Ramos (cell line): ENCODE measurements around the gene SERPINA1.
"Not testable (repeated sequence)": the region's sequence is repeated elsewhere in the genome, so short reads cannot be mapped to it uniquely, and the experiment has no call there.

Source experiments
- in situ Hi-C: fragments of 300-500 bp; cut with MboI; formaldehyde crosslinking; loops from one replicate; pipeline ENCODE4 v1.14.3; 2022; ENCODE audit warnings: low sequenced_read_pairs; ENCODE audit not compliant: unreplicated experiment

Gene SERPINA1

GRCh38 chr14:94388384-94389103 is at the start of gene SERPINA1:
TSS of gene SERPINA1 (minus strand) at chr14:94388602. CDS start at chr14:94383237, 5,365 bp downstream.
- in situ Hi-C loops = no loop called here

GRCh38 chr14:94428610-94429009 is 40.2 kb upstream of the SERPINA1 start:
- in situ Hi-C loops = no loop called here

- in situ Hi-C loops = no loop called here
Measured at GRCh38 chr14:94427016-94427613, 38.7 kb upstream of the SERPINA1 start.

- in situ Hi-C loops = no loop called here
Measured at GRCh38 chr14:94426526-94426925, 38.1 kb upstream of the SERPINA1 start.

GRCh38 chr14:94424371-94424770 is 36.0 kb upstream of the SERPINA1 start:
- in situ Hi-C loops = no loop called here

GRCh38 chr14:94423453-94424056 is 35.2 kb upstream of the SERPINA1 start:
- in situ Hi-C loops = no loop called here

GRCh38 chr14:94421316-94421715 is 32.9 kb upstream of the SERPINA1 start:
- in situ Hi-C loops = no loop called here

- in situ Hi-C loops = not testable (repeated sequence)
Measured at GRCh38 chr14:94417497-94418205, 29.2 kb upstream of the SERPINA1 start.

- in situ Hi-C loops = no loop called here
Measured at GRCh38 chr14:94412671-94413638, 24.6 kb upstream of the SERPINA1 start.

- in situ Hi-C loops = no loop called here
Measured at GRCh38 chr14:94411638-94412037, 23.2 kb upstream of the SERPINA1 start.

GRCh38 chr14:94409430-94409829 is 21.0 kb upstream of the SERPINA1 start:
- in situ Hi-C loops = not testable (repeated sequence)

GRCh38 chr14:94408546-94409095 is 20.2 kb upstream of the SERPINA1 start:
- in situ Hi-C loops = no loop called here

- in situ Hi-C loops = no loop called here
Measured at GRCh38 chr14:94407906-94408305, 19.5 kb upstream of the SERPINA1 start.

- in situ Hi-C loops = no loop called here
Measured at GRCh38 chr14:94406910-94407309, 18.5 kb upstream of the SERPINA1 start.

- in situ Hi-C loops = no loop called here
Measured at GRCh38 chr14:94405486-94405885, 17.1 kb upstream of the SERPINA1 start.

- in situ Hi-C loops = no loop called here
Measured at GRCh38 chr14:94404561-94404960, 16.2 kb upstream of the SERPINA1 start.

- in situ Hi-C loops = no loop called here
Measured at GRCh38 chr14:94403312-94403932, 15.0 kb upstream of the SERPINA1 start.

- in situ Hi-C loops = no loop called here
Measured at GRCh38 chr14:94401083-94401482, 12.7 kb upstream of the SERPINA1 start.

- in situ Hi-C loops = no loop called here
Measured at GRCh38 chr14:94400422-94400841, 12.0 kb upstream of the SERPINA1 start.
